ENCODE results near the gene GPC5.

GPC5 gene

GRCh38 chr13:92054389-92054788 is 656.0 kb downstream of the GPC5 start:
- no peak for TF ChIP-seq ZNF274 (IDR thresholded peaks at IDR 0.05; ENCODE audit: low read depth, low read length)
- H3K4me3 ChIP-seq (ENCODE audit: low read length): no peak overlapping the region

- no peak for TF ChIP-seq ZNF274 (IDR thresholded peaks at IDR 0.05; ENCODE audit: low read depth, low read length)
- no peak overlapping the region for H3K4me3 ChIP-seq (ENCODE audit: low read length)
These were observed 676.2 kb downstream of the GPC5 start for GRCh38 chr13:92074658-92075057.

- no peak for TF ChIP-seq ZNF274 (IDR thresholded peaks at IDR 0.05; ENCODE audit: low read depth, low read length)
- H3K4me3 ChIP-seq (ENCODE audit: low read length): no peak overlapping the region
These were observed 699.0 kb downstream of the GPC5 start for GRCh38 chr13:92097337-92097903.

- no peak for TF ChIP-seq ZNF274 (IDR thresholded peaks at IDR 0.05; ENCODE audit: low read depth, low read length)
These were observed 703.4 kb downstream of the GPC5 start for GRCh38 chr13:92101801-92102200.

GRCh38 chr13:92103689-92104153 is 705.3 kb downstream of the GPC5 start:
- no peak overlapping the region for H3K4me3 ChIP-seq (ENCODE audit: low read length)

More at GRCh38 chr13:92101801-92102200, 703.4 kb downstream of the GPC5 start:
- H3K4me3 ChIP-seq (ENCODE audit: low read length): no peak overlapping the region

GRCh38 chr13:92122186-92122853 is 723.9 kb downstream of the GPC5 start:
- TF ChIP-seq ZNF274 (IDR thresholded peaks at IDR 0.05; ENCODE audit: low read depth, low read length): no peak
- no peak overlapping the region for H3K4me3 ChIP-seq (ENCODE audit: low read length)

More at GRCh38 chr13:92103689-92104153, 705.3 kb downstream of the GPC5 start:
- no peak for TF ChIP-seq ZNF274 (IDR thresholded peaks at IDR 0.05; ENCODE audit: low read depth, low read length)

GRCh38 chr13:92126399-92126798 is 728.0 kb downstream of the GPC5 start:
- no peak for TF ChIP-seq ZNF274 (IDR thresholded peaks at IDR 0.05; ENCODE audit: low read depth, low read length)
- H3K4me3 ChIP-seq (ENCODE audit: low read length): no peak overlapping the region

GRCh38 chr13:92135509-92135908 is 737.1 kb downstream of the GPC5 start:
- no peak for TF ChIP-seq ZNF274 (IDR thresholded peaks at IDR 0.05; ENCODE audit: low read depth, low read length)
- no peak overlapping the region for H3K4me3 ChIP-seq (ENCODE audit: low read length)

- no peak overlapping the region for H3K4me3 ChIP-seq (ENCODE audit: low read length)
These were observed 738.2 kb downstream of the GPC5 start for GRCh38 chr13:92136449-92137155.

GRCh38 chr13:92137520-92137919 is 739.1 kb downstream of the GPC5 start:
- no peak for TF ChIP-seq ZNF274 (IDR thresholded peaks at IDR 0.05; ENCODE audit: low read depth, low read length)

More at GRCh38 chr13:92136449-92137155, 738.2 kb downstream of the GPC5 start:
- no peak for TF ChIP-seq ZNF274 (IDR thresholded peaks at IDR 0.05; ENCODE audit: low read depth, low read length)

GRCh38 chr13:92143766-92144165 is 745.3 kb downstream of the GPC5 start:
- no peak for TF ChIP-seq ZNF274 (IDR thresholded peaks at IDR 0.05; ENCODE audit: low read depth, low read length)

More at GRCh38 chr13:92137520-92137919, 739.1 kb downstream of the GPC5 start:
- no peak overlapping the region for H3K4me3 ChIP-seq (ENCODE audit: low read length)

GRCh38 chr13:92150606-92151005 is 752.2 kb downstream of the GPC5 start:
- no peak for TF ChIP-seq ZNF274 (IDR thresholded peaks at IDR 0.05; ENCODE audit: low read depth, low read length)
- H3K4me3 ChIP-seq (ENCODE audit: low read length): no peak overlapping the region

More at GRCh38 chr13:92143766-92144165, 745.3 kb downstream of the GPC5 start:
- H3K4me3 ChIP-seq (ENCODE audit: low read length): no peak overlapping the region

GRCh38 chr13:92158346-92158745 is 759.9 kb downstream of the GPC5 start:
- TF ChIP-seq ZNF274 (IDR thresholded peaks at IDR 0.05; ENCODE audit: low read depth, low read length): no peak
- H3K4me3 ChIP-seq (ENCODE audit: low read length): no peak overlapping the region

- no peak overlapping the region for H3K4me3 ChIP-seq (ENCODE audit: low read length)
- no peak for TF ChIP-seq ZNF274 (IDR thresholded peaks at IDR 0.05; ENCODE audit: low read depth, low read length)
These were observed 766.4 kb downstream of the GPC5 start for GRCh38 chr13:92164822-92165221.

- TF ChIP-seq ZNF274 (IDR thresholded peaks at IDR 0.05; ENCODE audit: low read depth, low read length): no peak
- H3K4me3 ChIP-seq (ENCODE audit: low read length): no peak overlapping the region
These were observed 773.8 kb downstream of the GPC5 start for GRCh38 chr13:92172191-92172590.

Data from GM08714 (cell line).